SIG-M5 treated with dmso at 0.1 percent for 504 hours (cell line): ENCODE measurements around the gene GLB1L2.
"Not testable (repeated sequence)": the region's sequence is repeated elsewhere in the genome, so short reads cannot be mapped to it uniquely, and the experiment has no call there.

Experiments used
- DNase-seq: peaks from one replicate; lab custom pipeline; 2025; ENCODE audit not compliant: unreplicated experiment; lab: John Stamatoyannopoulos, UW

The GLB1L2 gene

GRCh38 chr11:134331354-134332188 lies at the start of gene GLB1L2:
Gene GLB1L2 (plus strand): TSS chr11:134331988. CDS start chr11:134332062, 74 bp downstream.
- no peak for DNase-seq

GRCh38 chr11:134282121-134283045 lies 49.4 kb upstream of the GLB1L2 start:
- no peak for DNase-seq

- no peak for DNase-seq
These were observed 48.1 kb upstream of the GLB1L2 start for GRCh38 chr11:134283461-134284230.

GRCh38 chr11:134284349-134284748 lies 47.4 kb upstream of the GLB1L2 start:
- not testable (repeated sequence) for DNase-seq

GRCh38 chr11:134287561-134287960 lies 44.2 kb upstream of the GLB1L2 start:
- DNase-seq, result no peak

- no peak for DNase-seq
These were observed 43.3 kb upstream of the GLB1L2 start for GRCh38 chr11:134288486-134288885.

GRCh38 chr11:134289167-134289566 lies 42.6 kb upstream of the GLB1L2 start:
- DNase-seq, result no peak

- no peak for DNase-seq
These were observed 42.0 kb upstream of the GLB1L2 start for GRCh38 chr11:134289789-134290188.

GRCh38 chr11:134290646-134291045 lies 41.1 kb upstream of the GLB1L2 start:
- DNase-seq, result no peak

- no peak for DNase-seq
These were observed 40.6 kb upstream of the GLB1L2 start for GRCh38 chr11:134291196-134291595.

- no peak for DNase-seq
These were observed 39.1 kb upstream of the GLB1L2 start for GRCh38 chr11:134292661-134293060.

- DNase-seq, result no peak
These were observed 38.4 kb upstream of the GLB1L2 start for GRCh38 chr11:134293119-134294113.

GRCh38 chr11:134294664-134295063 lies 37.1 kb upstream of the GLB1L2 start:
- no peak for DNase-seq

GRCh38 chr11:134312223-134312622 lies 19.6 kb upstream of the GLB1L2 start:
- DNase-seq, result no peak

- no peak for DNase-seq
These were observed 19.0 kb upstream of the GLB1L2 start for GRCh38 chr11:134312807-134313206.

- DNase-seq, result no peak
These were observed 18.4 kb upstream of the GLB1L2 start for GRCh38 chr11:134313379-134313778.

- DNase-seq, result no peak
These were observed 17.8 kb upstream of the GLB1L2 start for GRCh38 chr11:134313821-134314607.

GRCh38 chr11:134317103-134317502 lies 14.7 kb upstream of the GLB1L2 start:
- no peak for DNase-seq

- DNase-seq, result not testable (repeated sequence)
These were observed 10.4 kb upstream of the GLB1L2 start for GRCh38 chr11:134321373-134321772.
